Measurements from ENCODE around the gene SLIT1.
A peak's percentile ranks its signal among the peaks of the same experiment; 100 is the strongest.

Gene SLIT1

DNA sequence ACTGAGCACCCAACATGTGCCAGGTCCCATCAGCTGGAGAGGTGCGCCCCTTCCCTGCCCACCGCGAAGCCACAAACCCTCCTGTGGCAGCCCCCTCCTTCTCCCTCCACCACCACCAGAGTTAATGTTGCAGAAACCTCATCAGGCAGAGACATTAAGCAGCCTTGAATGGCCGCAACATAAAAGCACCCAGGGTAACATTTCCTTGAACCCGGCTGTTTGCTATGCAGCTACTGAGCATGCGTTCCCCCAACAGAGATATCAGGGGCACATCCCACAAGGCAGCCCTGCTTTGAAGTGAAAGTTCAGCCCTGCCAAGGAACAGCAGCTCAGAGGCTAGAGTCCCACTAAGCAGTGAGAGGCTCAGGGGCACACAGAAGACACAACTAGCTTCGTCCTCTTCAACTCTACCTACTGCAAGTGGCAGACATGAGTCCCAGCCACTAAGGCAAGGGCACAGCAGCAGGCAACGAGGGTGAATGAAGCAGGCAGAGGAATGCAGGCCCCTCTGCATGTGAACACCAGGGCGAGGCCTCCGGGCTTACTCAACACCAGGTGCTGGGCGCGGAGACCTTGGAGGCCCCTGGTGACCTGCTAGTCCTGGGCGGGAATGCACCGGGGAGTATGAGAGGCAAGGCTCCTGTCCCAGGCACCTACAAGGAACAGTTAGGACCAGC, 107.4 kb downstream of the SLIT1 start:
- no peak for DNase-seq

DNA sequence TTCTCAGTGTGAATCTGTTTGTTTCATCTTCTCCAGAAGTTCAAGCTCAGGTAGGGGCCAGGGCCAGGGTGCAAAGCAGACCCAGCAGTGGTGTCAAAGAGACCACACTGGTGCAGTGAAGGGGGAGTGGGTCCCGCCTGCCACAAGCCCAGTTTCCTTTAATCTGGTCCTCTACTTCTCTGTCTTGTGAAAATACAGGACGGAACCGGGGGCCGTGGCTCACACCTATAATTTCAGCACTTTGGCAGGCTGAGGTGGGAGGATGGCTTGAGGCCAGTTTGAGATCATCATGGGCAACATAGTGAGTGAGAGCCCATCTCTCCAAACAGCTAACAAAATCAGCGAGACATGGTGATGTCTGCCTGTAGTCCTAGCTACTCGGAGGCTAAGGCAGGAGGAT, 109.0 kb downstream of the SLIT1 start:
- no peak for DNase-seq

DNA sequence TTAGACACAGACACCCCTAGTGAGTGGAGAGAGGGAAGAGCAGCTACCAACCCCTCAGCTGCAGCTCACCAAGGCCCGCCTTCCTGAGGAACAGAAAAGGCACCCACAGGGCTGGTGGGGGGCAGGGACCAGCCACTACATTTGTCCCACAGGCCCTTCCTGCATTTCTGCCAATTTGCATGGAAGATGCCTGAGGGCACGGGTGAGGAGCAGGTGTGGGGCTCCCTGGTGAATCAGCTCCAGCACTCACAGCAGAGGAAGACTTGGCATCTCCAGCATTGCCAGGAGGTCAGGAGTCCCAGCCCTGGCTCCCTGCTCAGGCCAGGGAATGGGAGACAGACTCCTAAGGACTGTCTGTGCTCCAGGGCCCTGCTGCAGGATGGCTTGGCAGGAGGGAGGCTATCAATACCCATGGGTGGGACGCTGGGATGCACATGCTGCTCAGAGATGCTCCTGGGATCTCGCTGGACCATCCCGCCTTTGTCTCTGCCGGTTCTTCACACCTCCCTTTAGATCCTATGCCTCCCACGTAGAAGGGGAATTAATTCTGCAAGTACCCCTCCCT, 109.7 kb downstream of the SLIT1 start:
- DNase-seq = no peak

DNA sequence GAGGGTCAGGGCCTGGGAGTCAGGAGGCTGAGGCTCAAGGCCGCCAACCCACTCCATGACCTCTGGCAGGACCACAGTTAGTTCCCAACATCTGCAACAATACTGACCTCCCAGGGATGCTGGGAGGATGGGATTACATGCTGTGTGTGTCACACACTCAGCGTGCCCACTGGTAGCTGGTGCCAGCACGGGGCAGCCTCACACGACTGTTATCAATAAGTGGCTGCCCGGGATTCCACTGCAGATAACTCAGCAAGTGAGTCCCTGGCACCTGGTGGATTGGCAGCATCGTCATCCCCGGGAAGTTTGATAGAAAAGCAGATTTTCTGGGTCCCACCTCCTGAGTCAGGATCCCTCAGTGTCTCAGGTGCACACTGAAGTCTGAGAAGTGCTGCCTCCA, 110.3 kb downstream of the SLIT1 start:
- DNase-seq = no peak

DNA sequence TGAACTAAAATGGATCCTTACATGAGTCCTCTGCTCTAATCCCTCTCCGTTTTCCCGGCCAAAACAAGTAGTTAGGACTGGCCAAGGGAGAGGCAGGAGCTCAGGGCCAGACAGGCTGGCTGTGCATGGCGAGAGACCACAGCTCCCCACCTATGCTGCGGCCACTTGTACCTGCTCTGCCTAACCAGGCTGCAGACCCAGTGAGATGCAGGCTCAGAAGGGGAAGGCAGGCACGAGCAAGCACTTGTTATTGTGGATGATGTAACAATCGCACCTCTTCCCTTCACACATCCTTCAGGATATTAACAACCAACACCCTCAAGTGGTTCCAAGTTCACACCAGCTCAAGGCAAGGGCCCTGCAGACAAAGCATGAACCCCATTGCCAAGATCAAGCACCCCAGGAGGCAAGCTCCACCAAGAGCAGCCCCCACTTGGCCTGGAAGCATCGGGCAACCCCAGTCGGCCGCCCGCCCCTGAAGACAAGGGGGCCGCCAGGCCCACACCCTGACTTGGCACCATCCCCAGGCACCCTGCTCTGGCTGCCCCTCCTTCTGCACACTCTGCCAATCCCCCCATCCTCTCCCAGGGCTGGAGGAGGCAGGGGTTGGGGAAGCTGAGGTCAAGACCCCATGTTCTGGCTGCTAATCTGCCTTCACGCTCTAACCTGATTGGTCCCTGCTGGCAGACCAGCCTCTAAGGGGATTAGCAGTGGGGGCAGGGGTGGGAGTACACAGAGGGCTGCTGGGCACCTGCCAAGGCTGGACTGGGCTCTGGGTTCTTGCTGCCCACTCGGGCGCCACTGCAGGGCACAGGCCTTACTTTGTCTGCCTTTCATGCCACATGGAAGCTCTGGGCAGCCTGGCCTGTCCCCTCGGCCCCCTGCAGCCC, 111.3 kb downstream of the SLIT1 start:
- DNase-seq = no peak

DNA sequence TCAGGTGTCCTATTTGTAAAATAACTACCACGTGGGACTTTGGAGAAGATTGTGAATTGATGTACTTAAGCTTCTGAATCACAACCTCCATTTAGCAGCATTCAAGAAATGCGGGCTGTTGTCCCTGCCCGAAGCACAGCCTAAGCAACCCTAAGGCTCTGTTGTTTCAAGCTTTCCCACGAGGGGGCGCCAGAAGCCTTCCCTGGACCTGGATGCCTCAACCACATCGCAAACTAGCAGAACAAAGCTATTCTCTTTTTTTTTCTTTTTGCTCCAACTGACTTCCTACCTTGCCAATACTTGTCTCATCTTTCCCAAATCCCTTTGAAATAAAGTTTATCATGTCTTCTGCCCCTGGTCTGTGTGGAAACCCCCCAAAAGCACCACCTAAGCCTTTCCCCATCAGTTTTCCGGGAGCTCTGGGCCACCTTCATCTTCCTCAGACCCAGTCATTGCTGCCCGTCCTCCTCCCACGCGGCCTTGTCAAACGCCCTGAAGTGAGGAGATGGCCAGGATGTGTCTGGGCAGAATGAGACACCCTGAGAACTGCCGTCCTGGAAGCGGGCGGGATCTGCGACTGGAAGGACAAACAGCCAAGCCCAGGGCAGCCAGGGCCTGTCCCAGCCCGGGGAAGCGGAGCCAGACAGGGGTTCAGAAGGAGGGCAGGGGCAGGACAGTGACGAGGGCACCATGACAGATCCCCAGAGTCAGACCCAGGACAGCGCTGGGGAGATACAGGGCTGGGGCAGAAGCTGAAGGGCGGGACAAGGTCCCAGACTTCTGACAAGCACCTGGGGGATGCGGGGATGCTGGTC, 112.7 kb downstream of the SLIT1 start:
- peak; percentile 89 for DNase-seq

DNA sequence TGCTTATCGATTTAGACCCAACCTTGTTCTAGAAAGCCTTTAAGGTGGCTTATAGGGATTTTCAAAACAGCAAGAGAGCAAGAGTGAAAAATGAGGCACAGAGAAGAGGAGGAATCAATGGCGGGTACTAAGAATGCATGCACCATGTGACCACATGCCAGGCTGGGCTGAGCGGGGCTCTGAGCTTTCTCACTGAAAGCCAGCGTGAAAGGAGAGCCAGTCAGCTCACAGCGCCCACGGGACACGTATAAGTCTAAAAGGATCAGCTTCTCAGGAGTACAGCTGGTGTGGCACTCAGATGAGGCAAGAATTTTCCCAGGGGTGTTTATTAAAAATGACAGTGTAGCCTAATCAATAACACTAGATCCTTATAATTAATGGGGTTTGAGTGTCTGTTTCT, 114.3 kb downstream of the SLIT1 start:
- no peak for DNase-seq

DNA sequence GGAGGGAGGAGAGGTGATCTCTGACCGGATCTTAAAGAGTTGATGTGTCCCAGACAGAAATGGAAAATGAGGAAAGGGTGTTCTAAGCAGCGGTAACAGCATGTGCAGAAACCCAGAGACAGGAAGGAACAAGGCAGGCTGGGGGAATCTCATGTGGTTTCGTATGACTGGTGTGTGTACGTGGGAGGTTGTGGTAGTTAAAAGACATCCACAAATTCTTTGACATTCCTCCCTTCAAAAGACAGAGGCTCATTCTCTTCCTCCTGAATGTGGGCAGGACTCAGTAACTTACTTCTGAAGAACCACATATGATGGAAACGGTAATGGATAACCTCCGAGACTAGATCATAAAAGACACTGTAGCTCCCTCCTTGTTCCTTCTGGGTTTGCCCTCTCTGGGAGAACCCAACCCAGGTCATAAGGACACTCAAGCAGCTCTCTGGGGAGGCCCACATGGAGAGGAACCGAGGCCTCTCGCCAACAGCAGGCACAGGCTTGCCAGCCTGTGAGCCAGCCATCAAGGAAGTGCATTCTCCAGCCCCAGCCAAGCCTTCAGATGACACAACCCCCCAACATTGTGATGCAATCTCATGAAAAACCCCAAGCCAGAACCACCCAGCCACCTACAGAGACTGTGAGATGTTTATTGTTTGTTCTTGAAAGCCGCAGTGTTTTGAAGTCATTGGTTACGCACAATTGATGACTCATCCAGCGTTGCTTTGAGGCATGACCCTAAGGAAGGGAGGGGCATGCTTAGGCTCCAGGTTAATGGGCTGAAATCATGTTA, 116.0 kb downstream of the SLIT1 start:
- no peak for DNase-seq

DNA sequence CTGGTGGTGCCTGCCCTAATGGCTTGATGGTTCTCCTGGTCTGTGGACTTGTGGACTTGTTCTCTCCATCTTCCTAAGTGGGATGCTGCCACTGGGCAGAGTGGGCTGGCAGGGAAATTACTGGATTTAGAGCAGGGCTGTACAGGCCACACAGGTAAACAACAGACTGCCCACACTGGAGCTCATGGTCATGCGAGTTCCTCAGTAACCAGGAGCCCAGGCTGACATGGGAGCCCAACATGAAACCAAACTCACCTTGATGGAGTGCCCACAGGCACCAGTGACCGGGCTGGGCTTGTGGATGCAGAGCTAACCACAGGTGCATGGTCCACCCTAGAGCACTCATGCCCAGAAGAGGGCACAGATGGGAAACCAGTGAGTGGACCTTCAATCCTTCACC, 116.7 kb downstream of the SLIT1 start:
- DNase-seq = peak; percentile 5

DNA sequence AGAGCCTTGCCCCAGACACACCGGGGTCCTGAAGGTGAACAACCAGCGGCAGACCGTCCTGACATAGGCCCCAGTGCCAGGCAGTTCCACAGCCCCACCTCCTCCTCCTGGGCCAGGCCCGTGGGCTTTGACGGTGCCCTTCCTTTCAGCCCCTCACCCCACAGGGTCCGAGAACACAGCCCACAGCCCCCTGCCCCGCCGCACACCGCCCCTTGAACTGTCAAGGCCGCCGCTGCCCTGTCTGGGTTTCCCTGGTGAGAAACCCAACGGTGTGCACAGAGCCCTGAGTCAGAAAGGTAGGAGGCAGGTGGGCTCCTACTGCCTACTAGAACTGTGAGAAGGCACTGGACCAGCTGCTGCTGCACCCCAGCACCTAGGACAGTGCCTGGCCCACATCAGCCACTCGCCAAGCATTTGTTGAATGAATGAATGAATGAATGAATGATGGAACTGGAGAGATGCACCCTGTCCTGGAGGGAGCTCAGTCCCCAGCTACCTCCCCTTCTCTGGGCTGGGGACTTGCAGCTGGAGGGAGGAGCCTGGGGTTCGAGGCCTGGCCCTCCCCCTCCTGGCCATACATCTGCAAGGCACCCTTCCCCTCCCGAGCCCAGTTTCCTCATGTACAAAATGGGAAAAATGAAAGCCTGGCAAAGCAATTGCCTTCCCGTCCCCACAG, 117.9 kb downstream of the SLIT1 start:
- peak; percentile 15 for DNase-seq

DNA sequence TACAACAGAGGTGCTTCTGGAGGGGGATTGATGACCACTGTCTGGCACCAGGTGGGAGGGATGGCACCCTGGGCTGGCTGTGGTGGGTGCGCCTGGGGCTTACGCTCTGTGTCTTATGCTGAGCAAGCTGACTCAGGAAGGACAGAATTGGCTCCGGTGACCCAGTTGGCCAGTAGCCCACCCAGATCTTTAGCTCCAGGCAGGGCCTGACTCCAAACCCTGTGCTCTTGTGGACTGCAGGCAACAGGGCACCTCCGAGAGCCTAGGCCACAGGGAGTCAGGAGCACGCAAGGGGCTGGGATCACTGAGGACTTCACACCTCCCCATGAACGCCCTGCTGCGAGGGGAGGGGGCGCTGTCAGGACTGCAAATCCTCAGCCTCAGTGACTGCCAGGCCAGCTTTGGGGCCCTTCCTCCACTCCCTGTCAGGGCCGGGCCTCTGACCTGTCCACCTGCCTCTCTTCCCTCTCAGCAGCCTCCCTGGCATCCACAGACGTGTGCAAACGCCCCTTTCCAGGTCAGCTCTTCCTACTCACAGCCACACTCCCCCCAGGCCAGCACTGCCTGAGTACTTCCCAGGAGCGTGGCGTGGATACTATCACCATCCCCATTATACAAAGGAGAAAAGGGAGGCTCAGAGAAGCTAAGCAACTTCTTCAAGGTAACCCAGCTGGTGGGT, 118.7 kb downstream of the SLIT1 start:
- peak; percentile 16 for DNase-seq

DNA sequence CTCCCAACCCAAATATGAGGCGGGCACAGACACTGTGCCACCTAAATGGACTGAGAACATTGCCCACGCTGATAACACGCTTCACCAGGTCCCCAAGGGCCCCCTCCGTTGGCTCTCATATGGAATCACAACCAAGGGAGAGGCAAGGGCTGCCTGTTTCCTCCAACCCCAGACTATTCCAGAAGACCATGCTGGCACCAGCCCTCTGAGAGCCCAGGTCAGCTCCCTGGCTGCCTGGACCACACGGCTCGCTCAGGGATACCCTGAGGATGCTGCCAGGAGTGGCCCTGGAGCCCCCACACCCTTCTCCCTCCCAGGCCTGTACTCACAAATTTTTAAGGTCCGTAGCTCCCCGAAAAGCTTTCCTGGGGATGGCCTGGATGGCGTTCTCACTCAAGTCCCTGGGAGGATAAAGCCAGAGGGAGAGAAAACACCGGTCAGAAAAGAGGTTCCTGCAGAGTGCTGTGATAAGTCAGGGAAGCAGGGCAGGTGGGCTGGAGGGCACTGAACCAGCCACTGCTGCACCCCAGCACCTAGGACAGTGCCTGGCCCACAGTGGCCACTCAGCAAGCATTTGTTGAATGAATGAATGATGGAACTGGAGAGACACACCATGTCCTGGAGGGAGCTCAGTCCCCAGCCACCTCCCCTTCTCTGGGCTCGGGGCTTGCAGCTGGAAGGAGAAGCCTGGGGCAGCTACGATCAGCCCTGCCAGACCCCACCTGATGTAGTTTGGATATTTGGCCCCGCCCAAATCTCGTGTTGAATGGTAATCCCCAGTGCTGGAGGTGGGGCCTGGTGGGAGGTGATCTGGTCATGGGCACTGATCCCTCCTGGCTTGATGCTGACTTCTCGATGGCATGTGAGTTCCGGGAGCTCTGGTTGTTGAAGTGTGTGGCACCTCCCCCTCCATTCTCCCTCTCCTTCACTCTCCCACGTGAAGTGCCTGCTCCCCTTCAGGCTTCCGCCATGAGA, 119.8 kb downstream of the SLIT1 start:
- peak; percentile 12 for DNase-seq

DNA sequence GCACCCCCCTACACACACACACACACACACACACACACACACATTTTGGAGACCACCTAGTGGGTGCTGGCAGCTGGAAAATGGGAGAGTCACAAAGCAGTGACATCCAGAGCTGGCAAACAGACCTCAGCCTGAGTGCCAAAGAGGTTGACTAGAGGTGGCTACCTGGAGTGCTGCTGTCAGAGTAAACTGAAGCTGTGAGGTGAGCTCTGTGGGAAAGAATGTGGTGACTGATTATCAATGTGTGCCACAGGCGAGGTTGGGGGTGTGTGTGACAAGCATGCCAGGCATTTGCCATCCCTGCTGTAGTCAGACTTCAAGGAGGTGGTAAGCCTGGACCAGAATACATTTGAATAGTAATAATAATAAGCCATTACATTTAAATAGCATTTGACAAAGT, 120.6 kb downstream of the SLIT1 start:
- DNase-seq = peak; percentile 5

DNA sequence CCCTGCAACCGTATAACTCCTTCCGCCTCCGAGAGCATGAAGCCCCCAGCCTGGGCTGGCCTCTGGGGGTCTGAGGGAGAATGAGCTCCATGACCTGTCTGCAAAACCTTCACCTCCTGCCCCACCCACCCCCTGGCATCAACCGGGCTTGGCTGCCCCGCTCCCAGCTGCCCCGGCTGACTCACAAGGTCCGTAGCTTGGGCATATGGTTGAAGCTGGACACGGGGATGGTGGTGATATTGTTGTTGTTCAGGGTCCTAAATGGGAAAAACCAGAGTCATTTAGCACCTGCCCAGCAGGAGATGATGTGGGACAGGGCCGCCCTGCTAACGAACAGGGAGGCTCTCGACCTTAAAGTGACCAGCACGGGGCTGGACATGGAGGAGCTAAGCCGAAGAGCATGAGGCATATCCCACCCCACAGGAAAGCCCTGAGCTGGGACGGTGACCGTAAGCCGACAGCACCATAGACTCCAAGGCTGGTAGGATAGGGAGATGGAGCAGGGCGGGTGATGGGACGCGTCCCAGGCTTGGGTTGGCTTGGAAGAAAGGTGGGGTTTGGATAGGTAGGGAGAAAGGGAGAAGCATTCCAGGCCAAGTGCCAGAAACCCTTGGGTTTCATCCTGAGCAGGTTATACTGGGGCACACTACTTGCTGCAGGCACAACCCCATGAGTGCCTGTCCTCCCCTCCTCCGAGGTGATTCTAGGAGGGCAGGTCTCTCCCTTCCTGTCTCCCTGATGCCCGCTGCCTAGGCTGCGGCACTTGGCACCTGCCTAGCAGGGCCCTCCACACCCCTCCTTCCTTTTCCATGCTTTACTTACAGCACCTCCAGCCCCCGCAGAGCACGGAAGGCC, 121.5 kb downstream of the SLIT1 start:
- DNase-seq = peak; percentile 8

DNA sequence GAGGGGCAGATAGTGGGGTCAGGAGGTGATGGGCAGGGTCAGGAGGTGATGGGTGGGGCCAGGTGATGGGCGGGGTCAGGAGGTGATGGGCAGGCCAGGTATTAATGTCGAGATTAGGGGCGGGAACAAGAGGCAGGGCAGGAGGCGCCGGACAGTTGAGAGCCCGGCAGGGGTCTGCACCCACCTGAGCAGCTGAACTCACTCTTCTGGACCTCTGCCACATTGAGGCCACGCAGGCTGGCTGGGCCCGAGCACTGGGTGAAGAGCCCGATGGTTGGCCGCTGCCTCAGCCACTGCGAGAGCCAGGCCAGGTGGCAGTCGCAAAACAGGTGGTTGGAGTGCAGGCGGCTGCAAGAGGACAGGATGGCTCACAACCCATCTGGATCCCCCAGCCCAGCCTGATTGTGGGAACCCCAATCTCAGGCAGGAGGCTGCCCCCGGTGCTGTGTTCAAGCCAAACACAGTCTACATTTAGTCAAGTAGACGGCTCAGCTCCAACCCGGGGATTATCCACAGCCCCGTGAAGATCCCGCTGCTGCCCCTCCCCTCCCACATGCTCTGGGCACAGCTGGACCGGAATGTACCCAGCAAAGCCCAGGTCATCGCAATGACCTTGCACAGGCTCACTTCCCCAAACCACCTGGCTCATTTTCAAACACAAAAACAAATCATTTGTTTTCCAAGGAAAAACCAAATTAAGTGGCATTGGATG, 122.3 kb downstream of the SLIT1 start:
- DNase-seq = peak; percentile 6

DNA sequence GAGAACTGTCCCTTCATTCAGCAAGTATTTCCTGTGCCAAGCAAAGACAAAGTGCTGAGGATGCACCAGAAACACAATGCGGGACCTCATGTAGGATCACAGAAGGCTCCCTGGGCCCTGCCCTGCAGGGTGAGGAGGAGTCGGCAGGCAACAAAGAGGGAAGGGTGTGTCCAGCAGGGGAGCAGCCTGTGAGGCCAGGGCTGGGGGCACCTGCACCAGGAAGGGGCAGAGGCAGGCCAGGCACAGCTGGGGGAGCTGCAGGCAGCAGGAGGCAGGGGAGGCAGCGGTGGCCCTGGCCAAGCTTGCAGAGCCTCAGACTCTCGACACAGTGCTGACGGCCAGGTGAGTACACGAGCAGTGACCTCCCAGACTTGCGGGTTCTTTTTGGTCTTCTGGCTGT, 123.3 kb downstream of the SLIT1 start:
- DNase-seq = no peak

DNA sequence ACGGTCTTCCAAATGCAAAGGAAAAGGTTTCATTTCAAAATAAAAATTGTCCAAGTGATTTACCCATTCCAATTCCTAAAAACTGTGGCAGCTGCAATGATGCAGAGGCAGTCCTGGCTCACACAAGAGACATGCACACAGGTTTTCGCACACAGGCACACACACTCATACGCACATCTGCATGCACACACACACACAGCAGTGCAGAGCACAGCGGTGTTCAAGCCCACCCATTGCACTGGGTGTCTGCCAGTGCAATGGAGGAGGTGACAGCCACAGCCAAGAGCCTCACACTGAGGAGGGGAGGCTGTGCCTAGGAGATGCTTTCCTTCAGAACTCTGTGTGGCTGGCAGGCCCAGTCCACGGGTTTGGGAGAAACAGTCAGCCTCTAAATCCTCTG, 123.7 kb downstream of the SLIT1 start:
- DNase-seq = peak; percentile 8

DNA sequence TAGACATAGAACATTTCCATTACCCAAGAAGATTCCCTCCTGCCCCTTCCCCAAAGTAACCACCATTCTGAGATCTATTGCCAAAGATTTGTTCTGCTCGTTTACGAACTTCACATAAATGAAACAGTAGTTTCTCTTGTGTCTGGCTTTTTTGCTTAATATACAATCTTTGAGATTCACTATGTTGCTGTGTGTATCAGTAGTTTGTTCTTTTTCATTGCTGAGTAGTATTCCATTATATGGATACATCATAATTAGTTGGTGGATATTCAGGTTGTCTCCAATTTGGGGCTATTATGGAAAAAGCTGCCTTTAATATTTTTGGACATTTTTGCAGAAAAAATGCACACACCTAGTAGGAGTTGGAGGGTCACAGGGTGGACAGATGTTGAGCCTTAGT, 124.3 kb downstream of the SLIT1 start:
- no peak for DNase-seq
